K562 (cell line): Measurements from ENCODE around the gene ASCC1. TPM values are rescaled to one million over a fixed set of nuclear protein-coding genes. Genes with fewer than 3 reads are reported as not detected.

ENCODE experiments used
- ATAC-seq: fragments of 200-7000 bp; cut with Tn5 transposase; 3 replicates; pipeline ENCODE4 v1.9.1; 2020; ENCODE audit warnings: moderate library complexity
- BruUV-seq: library from RNA; stranded (reverse); fragments of 400-500 nt; replicated peaks from 2 replicates; lab custom pipeline; 2021; lab: Mats Ljungman, UMichigan
- CTCF ChIA-PET: fragments of 300-600 bp; formaldehyde crosslinking; extraction: SDS; loops from one replicate; lab custom pipeline; 2021; ENCODE audit warnings: low intra/inter-chr PET ratio; lab: Yijun Ruan, JAX
- POLR2A ChIA-PET: fragments of 300-600, 350-650 bp; sonication (Branson Sonifier 250); formaldehyde crosslinking; extraction: SDS; loops from one replicate; lab custom pipeline; 2021; ENCODE audit warnings: antibody characterized with exemption, inconsistent platforms; lab: Yijun Ruan, JAX
- DNase-seq, 4 experiments: peaks; one replicate each; pipeline versions ENCODE4 v3.0.0 to v3.0.0-alpha.2; 2011 to 2018; ENCODE audit warnings: low spot score in 3 of 4, mixed read lengths in 3 of 4; ENCODE audit errors: extremely low read depth in 1 of 4
- FAIRE-seq: peaks from 2 replicates; lab custom pipeline; 2011; peaks lifted over from hg19 to GRCh38; lab: Jason Lieb, UNC
- H2AFZ ChIP-seq: 2 replicates; pipeline ENCODE4 v1.6.0; 2011; ENCODE audit warnings: low read depth, low read length, control low read depth, inconsistent platforms
- H3K27ac ChIP-seq: fragments of 200-600 bp; 3 replicates; pipeline ENCODE4 v1.8.0; 2011; ENCODE audit warnings: low read depth, mild to moderate bottlenecking, control low read depth, inconsistent platforms, low read length, moderate library complexity, mixed read lengths; ENCODE audit errors: extremely low read depth
- H3K27me3 ChIP-seq, 2 experiments: fragments of 300-600 bp in 1 of 2; 2 replicates in 1 of 2; 3 replicates in 1 of 2; pipeline versions ENCODE4 v1.6.0 to v1.8.0; 2011; ENCODE audit warnings: inconsistent platforms in 2 of 2, low read length in 2 of 2, mild to moderate bottlenecking in 1 of 2, mixed read lengths in 1 of 2, moderate library complexity in 1 of 2; ENCODE audit not compliant: control insufficient read depth in 2 of 2, insufficient read depth in 2 of 2
- H3K36me3 ChIP-seq: fragments of 300-600 bp; 3 replicates; pipeline ENCODE4 v1.8.0; 2011; ENCODE audit warnings: mild to moderate bottlenecking, low read length, inconsistent platforms; ENCODE audit not compliant: control insufficient read depth, insufficient read depth
- H3K4me1 ChIP-seq, 2 experiments: fragments of 200-600 bp in 1 of 2; replicated peaks in 1 of 2; 2 replicates in 1 of 2; 3 replicates in 1 of 2; pipeline versions ENCODE4 v1.5.1 to v1.8.0; 2011; ENCODE audit warnings: inconsistent platforms in 2 of 2, low read length in 2 of 2, mild to moderate bottlenecking in 1 of 2, mixed read lengths in 1 of 2, moderate library complexity in 1 of 2; ENCODE audit not compliant: control insufficient read depth in 2 of 2, insufficient read depth in 2 of 2
- H3K4me2 ChIP-seq: 2 replicates; pipeline ENCODE4 v1.6.1; 2011; ENCODE audit warnings: low read length, control low read depth, inconsistent platforms, mixed read lengths; ENCODE audit not compliant: insufficient read depth
- H3K4me3 ChIP-seq: fragments of 200-600 bp; sonication (generic), shearing (Covaris generic); 2 replicates; pipeline ENCODE4 v1.5.1; 2016; ENCODE audit warnings: control low read depth, inconsistent platforms
- H3K79me2 ChIP-seq: fragments of 200-600 bp; 3 replicates; pipeline ENCODE4 v1.8.0; 2011; ENCODE audit warnings: low read length, inconsistent platforms; ENCODE audit not compliant: control insufficient read depth, insufficient read depth
- H3K9ac ChIP-seq, 2 experiments: 2 replicates each; pipeline versions ENCODE4 v1.6.0 to v1.6.1; 2011; ENCODE audit warnings: low read depth in 2 of 2, low read length in 2 of 2, control low read depth in 1 of 2, inconsistent platforms in 1 of 2, mild to moderate bottlenecking in 1 of 2, mixed read lengths in 1 of 2; ENCODE audit not compliant: insufficient read depth in 1 of 2
- H3K9me1 ChIP-seq: one replicate; pipeline ENCODE4 v1.6.0; 2011; ENCODE audit warnings: inconsistent platforms, mild to moderate bottlenecking, low read length, moderate library complexity; ENCODE audit not compliant: control insufficient read depth, insufficient read depth
- H3K9me3 ChIP-seq: replicated peaks from 2 replicates; pipeline ENCODE4 v1.5.1; 2011; ENCODE audit warnings: low read depth, low read length, inconsistent platforms; ENCODE audit not compliant: control insufficient read depth, insufficient read depth
- H4K20me1 ChIP-seq: replicated peaks from 2 replicates; pipeline ENCODE4 v1.6.1; 2011; ENCODE audit warnings: low read length, inconsistent platforms, mixed read lengths; ENCODE audit not compliant: control insufficient read depth, insufficient read depth
- ATF1 ChIP-seq, 2 experiments: fragments of 450-650 bp in 1 of 2; IDR thresholded peaks; 2 replicates each; pipeline ENCODE4 v1.6.1; 2016; ENCODE audit warnings: missing compliant biosample characterization in 1 of 2, missing genetic modification characterization in 1 of 2
- ATF3 ChIP-seq, 2 experiments: fragments of 450-650 bp in 1 of 2; sonication (generic) in 1 of 2; formaldehyde crosslinking in 1 of 2; IDR thresholded peaks in 1 of 2; conservative IDR thresholded peaks in 1 of 2; 2 replicates each; pipeline versions ENCODE4 v1.6.1 to v1.8.1; 2016 to 2023; ENCODE audit warnings: mild to moderate bottlenecking in 2 of 2, moderate library complexity in 2 of 2, inconsistent platforms in 1 of 2, missing genetic modification reagents in 1 of 2
- ATF4 ChIP-seq: fragments of 450-650 bp; formaldehyde crosslinking; IDR thresholded peaks from 2 replicates; pipeline ENCODE4 v1.4.0; 2022; ENCODE audit warnings: mild to moderate bottlenecking, moderate library complexity
- CBFA2T3 ChIP-seq: fragments of 450-650 bp; IDR thresholded peaks from 2 replicates; pipeline ENCODE4 v1.6.1; 2017
- CHCHD3 ChIP-seq: fragments of 250-450 bp; sonication (Bioruptor Pico); IDR thresholded peaks from 2 replicates; pipeline ENCODE4 v2.1.2; 2022; ENCODE audit warnings: mild to moderate bottlenecking
- HEY1 ChIP-seq: fragments of 250-450 bp; sonication (Bioruptor Pico); IDR thresholded peaks from 2 replicates; pipeline ENCODE4 v1.5.0; 2020; ENCODE audit warnings: mild to moderate bottlenecking, moderate library complexity, borderline replicate concordance
- MAFF ChIP-seq: IDR thresholded peaks from 2 replicates; pipeline ENCODE4 v1.6.1; 2012; ENCODE audit warnings: low read length, improper control_type of control experiment
- MAFK ChIP-seq: IDR thresholded peaks from 2 replicates; pipeline ENCODE4 v1.6.1; 2011; ENCODE audit warnings: low read length, improper control_type of control experiment
- NKRF ChIP-seq: fragments of 450-650 bp; IDR thresholded peaks from 2 replicates; pipeline ENCODE4 v1.6.1; 2016; ENCODE audit warnings: borderline replicate concordance
- NR3C1 ChIP-seq: sonication (generic); formaldehyde crosslinking; IDR thresholded peaks from 2 replicates; pipeline ENCODE4 v1.8.1; 2022; ENCODE audit warnings: missing genetic modification reagents
- POLR3A ChIP-seq: IDR thresholded peaks from 2 replicates; pipeline ENCODE4 v1.6.1; 2011; ENCODE audit warnings: borderline replicate concordance, mild to moderate bottlenecking, moderate library complexity; ENCODE audit not compliant: insufficient read length, insufficient read depth; ENCODE audit errors: extremely low read depth
- RCOR1 ChIP-seq, 2 experiments: IDR thresholded peaks; 2 replicates each; pipeline ENCODE4 v1.6.1; 2012; ENCODE audit warnings: low read depth in 2 of 2, low read length in 2 of 2, borderline replicate concordance in 1 of 2, improper control_type of control experiment in 1 of 2
- TRIM24 ChIP-seq, 2 experiments: fragments of 450-650 bp; IDR thresholded peaks; 2 replicates each; pipeline ENCODE4 v1.6.1; 2016
- TRIM28 ChIP-seq: fragments of 450-650 bp; IDR thresholded peaks from 2 replicates; pipeline ENCODE4 v1.6.1; 2017
- ZNF592 ChIP-seq: fragments of 450-650 bp; IDR thresholded peaks from 2 replicates; pipeline ENCODE4 v1.6.1; 2017; ENCODE audit warnings: antibody characterized with exemption, mild to moderate bottlenecking
- ZNF785 ChIP-seq: fragments of 250-450 bp; sonication (Bioruptor Pico); IDR thresholded peaks from 2 replicates; pipeline ENCODE4 v1.4.0; 2020; ENCODE audit warnings: mild to moderate bottlenecking
- WGBS: fragments of 100-300 bp; shearing (Covaris generic); methylation state at CpG from one replicate; pipeline ENCODE4 v1.1.6; 2016; ENCODE audit warnings: low coverage, mixed read lengths; ENCODE audit not compliant: insufficient coverage; ENCODE audit errors: missing lambda C conversion rate; 5-methylcytosine and 5-hydroxymethylcytosine counted together
- in situ Hi-C: fragments of 300-500 bp; cut with MboI; formaldehyde crosslinking; loops from 4 replicates; pipeline ENCODE4 v1.15.0; 2018; ENCODE audit warnings: inconsistent platforms, mixed read lengths
- intact Hi-C: fragments of 100-400 bp; cut with micrococcal nuclease; formaldehyde crosslinking; loops from 2 replicates; pipeline ENCODE4 v1.14.2; 2022
- polyA plus RNA-seq, 8 experiments: library from polyadenylated mRNA; depleted of rRNA in 4 of 8; stranded (reverse) in 5 of 8; unstranded in 3 of 8; fragments of >200 nt; fragmentation: Nextera tagmentation in 2 of 8; fragmentation: Illumina TruSeq in 1 of 8; extraction: Ambion mirVana in 2 of 8; extraction: Trizol in 1 of 8; gene quantifications; 2 replicates each; pipeline versions ENCODE4 v1.2.1 to v1.2.3, GENCODE V29; 2011 to 2014; ENCODE audit warnings: inconsistent platforms in 1 of 8, missing spikeins in 1 of 8
- total RNA-seq, 7 experiments: library from RNA; depleted of rRNA in 6 of 7; stranded (reverse); fragments of >200 nt in 6 of 7; fragmentation: Illumina TruSeq in 2 of 7; extraction: Trizol in 2 of 7; gene quantifications; 2 replicates each; pipeline versions ENCODE4 v1.2.1 to v1.2.3, GENCODE V29; 2011 to 2021; ENCODE audit warnings: low replicate concordance in 1 of 7

The ASCC1 gene
- total and polyA plus RNA-seq, 9 of the 15 experiments (the other 6 are each of a cell fraction or from before 2014, with no cell fraction given): 31.7 to 73.3 (median 52.8) TPM

GRCh38 chr10:72253578-72253977 lies 37.5 kb upstream of the ASCC1 start:
- in situ Hi-C loops: no loop called here
- CTCF ChIA-PET: no interaction called here
- TF ChIP-seq CBFA2T3 (no peak), TRIM24 (IDR thresholded peaks at IDR 0.05) (no peak), NKRF (no peak), ATF1 (CRISPR knock-in tag; IDR thresholded peaks at IDR 0.05) (no peak), ATF1 (tag; IDR thresholded peaks at IDR 0.05) (no peak), POLR3A (no peak), MAFF (no peak), ATF4 (CRISPR knock-in tag) (no peak), HEY1 (CRISPR knock-in tag) (no peak), MAFK (no peak), ATF3 (IDR thresholded peaks at IDR 0.05) (no peak), ATF3 (CRISPR knock-in tag; conservative IDR thresholded peaks at IDR 0.05) (no peak), ZNF785 (CRISPR knock-in tag) (no peak), NR3C1 (CRISPR knock-in tag) (no peak), CHCHD3 (CRISPR knock-in tag) (no peak), TRIM28 (no peak), ZNF592 (no peak), RCOR1 (IDR thresholded peaks at IDR 0.05; ENCODE audit: borderline replicate concordance in 1 of 2, low read depth in 2 of 2, low read length in 2 of 2) (no peak)

More at GRCh38 chr10:72253578-72253977, 37.5 kb upstream of the ASCC1 start:
- DNase-seq: no peak
- Histone ChIP-seq H3K79me2 (no peaks in the 10 kb centered on the region), H3K27me3 (no peaks in the 10 kb centered on the region), H3K9me1 (no peaks in the 10 kb centered on the region), H3K4me2 (no peak overlapping the region), H2AFZ (peak overlapping the region; percentile 59), H4K20me1 (no peaks in the 10 kb centered on the region), H3K9me3 (no peaks in the 10 kb centered on the region), H3K27ac (no peak overlapping the region), H3K9ac (peak overlapping the region in 1 of 2 experiments; percentile 18; a peak in 2 of 4 replicates), H3K36me3 (no peaks in the 10 kb centered on the region), H3K4me3 (no peak overlapping the region), H3K4me1 (peaks cover 28 to 39% of the 10 kb centered on the region in 2 experiments)
- WGBS: 79% methylated on average over 7 of the region's 7 CpGs
- intact Hi-C loops: no loop called here
- FAIRE-seq: no peak
- POLR2A ChIA-PET: interaction anchor here (0.6 to 15.0 kb wide), 7 partner anchors 8 to 49 kb away, joined by 3 to 277 read pairs (median 4); partner anchors contain the start of gene DDIT4
- ATAC-seq: no peak
- no TSS peak for BruUV-seq
